ENCODE measurements around the gene NPHP4.
"Not testable (repeated sequence)": the region's sequence is repeated elsewhere in the genome, so short reads cannot be mapped to it uniquely, and the experiment has no call there.

GRCh38 chr1:5922700-5923330 lies 69.4 kb downstream of the NPHP4 start:
- not testable (repeated sequence) for TF ChIP-seq CTCF (optimal IDR thresholded peaks at IDR 0.05 in 1 of 3, IDR thresholded peaks at IDR 0.05 in 1 of 3, conservative IDR thresholded peaks at IDR 0.05 in 1 of 3; ENCODE audit: extremely low read depth in 1 of 3, insufficient read depth in 2 of 3, low read length in 3 of 3); EZH2 (IDR thresholded peaks at IDR 0.05; ENCODE audit: low read length)
